WI38 (cell line): ENCODE measurements around the gene MTA2.

ENCODE experiments used
- H3K4me3 ChIP-seq: 2 replicates; pipeline ENCODE4 v1.5.1; 2011; ENCODE audit warnings: low read depth, mild to moderate bottlenecking, control low read depth, low read length
- TF ChIP-seq, protein P1 (sequence below): IDR thresholded peaks from 2 replicates; pipeline ENCODE4 v1.5.1; 2012; ENCODE audit warnings: low read depth, mild to moderate bottlenecking, control low read depth, low read length

The MTA2 gene

DNA sequence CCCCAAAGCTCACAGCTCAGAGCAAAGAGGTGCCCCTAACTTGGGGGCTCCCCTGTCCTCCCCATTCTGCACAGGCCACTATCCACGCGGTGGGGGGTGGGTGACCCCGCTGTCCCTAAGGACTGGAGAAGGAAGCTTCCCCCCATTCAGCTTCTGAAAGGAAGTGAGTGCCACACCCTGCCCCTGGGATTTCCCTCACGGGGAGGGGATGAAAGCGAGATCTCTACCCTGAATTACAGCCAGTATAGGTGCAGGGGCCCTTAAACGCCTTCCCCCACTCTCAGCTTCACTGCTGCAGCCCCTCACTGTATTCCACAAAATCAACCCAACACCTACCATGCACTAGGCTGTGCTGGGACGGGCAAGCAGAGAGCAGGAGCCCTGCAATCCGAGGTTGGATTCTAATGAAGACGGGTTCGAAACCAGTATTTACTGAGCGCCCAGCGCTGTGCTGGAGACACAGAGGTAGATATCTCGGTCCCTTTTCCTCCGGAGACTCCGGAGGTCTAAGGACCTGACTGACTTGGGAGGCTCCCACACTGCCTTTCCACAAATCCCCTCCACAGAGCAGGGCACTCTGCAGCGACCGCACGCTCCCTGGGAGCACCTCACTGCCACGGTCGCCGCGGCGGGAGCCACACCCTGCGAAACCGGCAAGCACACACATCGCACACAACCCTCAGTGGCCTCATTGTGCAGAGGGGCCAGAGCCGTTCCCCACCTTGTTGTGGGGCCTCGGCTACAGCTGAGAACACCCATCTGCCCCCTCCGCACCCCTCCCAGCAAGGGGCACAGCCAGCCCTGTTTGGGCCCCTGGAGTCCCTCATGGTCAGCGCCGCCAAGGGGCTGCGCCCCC is 56.9 kb downstream of the MTA2 start:
- H3K4me3 ChIP-seq = peak overlapping the region; percentile 99
- TF ChIP-seq, protein P1, sequence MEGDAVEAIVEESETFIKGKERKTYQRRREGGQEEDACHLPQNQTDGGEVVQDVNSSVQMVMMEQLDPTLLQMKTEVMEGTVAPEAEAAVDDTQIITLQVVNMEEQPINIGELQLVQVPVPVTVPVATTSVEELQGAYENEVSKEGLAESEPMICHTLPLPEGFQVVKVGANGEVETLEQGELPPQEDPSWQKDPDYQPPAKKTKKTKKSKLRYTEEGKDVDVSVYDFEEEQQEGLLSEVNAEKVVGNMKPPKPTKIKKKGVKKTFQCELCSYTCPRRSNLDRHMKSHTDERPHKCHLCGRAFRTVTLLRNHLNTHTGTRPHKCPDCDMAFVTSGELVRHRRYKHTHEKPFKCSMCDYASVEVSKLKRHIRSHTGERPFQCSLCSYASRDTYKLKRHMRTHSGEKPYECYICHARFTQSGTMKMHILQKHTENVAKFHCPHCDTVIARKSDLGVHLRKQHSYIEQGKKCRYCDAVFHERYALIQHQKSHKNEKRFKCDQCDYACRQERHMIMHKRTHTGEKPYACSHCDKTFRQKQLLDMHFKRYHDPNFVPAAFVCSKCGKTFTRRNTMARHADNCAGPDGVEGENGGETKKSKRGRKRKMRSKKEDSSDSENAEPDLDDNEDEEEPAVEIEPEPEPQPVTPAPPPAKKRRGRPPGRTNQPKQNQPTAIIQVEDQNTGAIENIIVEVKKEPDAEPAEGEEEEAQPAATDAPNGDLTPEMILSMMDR = no peak

DNA sequence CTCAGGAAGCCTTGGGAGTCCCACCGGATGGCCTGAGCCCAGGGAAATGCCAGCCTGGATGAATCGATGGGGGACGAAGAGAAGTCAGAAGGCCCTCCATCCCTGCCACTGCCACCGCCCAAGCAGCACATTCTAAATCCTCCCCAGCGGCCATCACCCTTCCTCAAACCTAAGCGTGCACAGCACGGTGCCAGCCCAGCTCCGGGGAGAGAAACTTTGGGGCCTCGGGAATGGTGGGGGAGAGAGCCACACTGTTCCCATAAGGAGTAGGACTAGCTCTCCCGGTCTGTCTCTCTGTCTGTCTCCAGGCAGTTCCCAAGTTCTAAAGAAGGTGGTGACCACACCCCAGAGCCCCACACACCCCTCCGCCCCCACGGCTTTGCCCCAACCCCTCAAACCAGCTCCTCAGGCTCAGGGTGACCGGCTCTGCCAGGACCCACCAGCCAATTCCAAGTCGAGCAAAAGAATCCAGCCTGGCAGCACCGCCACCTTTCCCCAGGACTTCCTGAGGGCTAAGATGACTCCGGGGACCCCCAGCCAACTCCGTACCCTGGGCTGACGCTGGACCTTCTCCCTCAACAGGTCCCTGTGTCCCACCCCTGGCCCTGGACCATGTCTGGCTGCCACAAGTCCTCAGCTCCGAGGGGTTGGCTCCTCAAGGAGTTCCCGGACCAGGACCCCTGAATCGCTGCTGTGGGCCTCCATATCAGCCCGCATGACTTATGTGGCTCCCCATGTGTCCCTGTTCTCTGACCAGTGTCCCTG is 57.8 kb downstream of the MTA2 start:
- TF ChIP-seq, protein P1 = no peak
- H3K4me3 ChIP-seq = peak overlapping the region; percentile 99
